Measurements from ENCODE around the gene P2RX4.

DNA sequence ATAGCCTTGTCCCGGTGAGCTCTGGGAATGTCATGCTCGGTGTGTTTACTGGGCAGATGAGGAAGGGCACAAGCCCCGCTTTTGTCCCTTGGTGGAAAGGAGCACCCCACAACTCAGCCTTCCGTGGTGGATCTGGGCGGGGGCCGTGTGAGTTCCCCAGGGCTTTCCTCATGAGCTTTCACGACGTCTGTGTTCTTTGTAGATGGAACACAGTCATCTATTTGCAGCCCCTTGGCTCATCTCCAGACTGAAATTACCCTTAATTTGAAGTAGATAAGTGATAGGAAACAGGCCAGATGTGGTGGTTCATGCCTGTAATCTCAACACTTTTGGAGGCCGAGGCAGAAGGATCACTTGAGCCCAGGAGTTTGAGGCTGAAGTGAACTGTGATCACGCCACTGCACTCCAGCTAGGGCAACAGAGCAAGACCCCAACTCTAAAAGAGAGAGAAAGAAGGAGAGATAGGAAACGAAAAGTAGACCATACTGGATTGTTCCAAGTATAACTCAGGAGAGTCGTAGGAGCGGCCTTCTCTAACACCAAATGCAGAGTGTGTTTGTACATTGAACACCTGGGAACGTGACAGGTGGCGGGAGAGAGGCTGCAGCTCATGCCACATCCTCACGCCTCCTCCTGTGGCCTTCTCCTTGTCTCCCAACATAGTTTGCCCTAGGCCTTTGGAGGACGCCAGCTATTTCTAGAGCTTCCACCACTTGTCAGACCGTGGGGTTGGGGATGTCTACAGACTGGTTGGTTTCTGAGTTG, 8.8 kb downstream of the P2RX4 start:
- TF ChIP-seq YY1 (IDR thresholded peaks at IDR 0.05; ENCODE audit: insufficient read depth, insufficient read length) (no peak), ZNF274 (IDR thresholded peaks at IDR 0.05; ENCODE audit: low read depth, low read length) (no peak), SUZ12 (IDR thresholded peaks at IDR 0.05; ENCODE audit: extremely low read depth, insufficient read depth, insufficient read length) (no peak)
